ENCODE measurements around the gene CFAP53.

GRCh38 chr18:50299626-50300388 is 33.5 kb upstream of the CFAP53 start:
- TF ChIP-seq, protein P1, sequence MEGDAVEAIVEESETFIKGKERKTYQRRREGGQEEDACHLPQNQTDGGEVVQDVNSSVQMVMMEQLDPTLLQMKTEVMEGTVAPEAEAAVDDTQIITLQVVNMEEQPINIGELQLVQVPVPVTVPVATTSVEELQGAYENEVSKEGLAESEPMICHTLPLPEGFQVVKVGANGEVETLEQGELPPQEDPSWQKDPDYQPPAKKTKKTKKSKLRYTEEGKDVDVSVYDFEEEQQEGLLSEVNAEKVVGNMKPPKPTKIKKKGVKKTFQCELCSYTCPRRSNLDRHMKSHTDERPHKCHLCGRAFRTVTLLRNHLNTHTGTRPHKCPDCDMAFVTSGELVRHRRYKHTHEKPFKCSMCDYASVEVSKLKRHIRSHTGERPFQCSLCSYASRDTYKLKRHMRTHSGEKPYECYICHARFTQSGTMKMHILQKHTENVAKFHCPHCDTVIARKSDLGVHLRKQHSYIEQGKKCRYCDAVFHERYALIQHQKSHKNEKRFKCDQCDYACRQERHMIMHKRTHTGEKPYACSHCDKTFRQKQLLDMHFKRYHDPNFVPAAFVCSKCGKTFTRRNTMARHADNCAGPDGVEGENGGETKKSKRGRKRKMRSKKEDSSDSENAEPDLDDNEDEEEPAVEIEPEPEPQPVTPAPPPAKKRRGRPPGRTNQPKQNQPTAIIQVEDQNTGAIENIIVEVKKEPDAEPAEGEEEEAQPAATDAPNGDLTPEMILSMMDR (IDR thresholded peaks at IDR 0.05; ENCODE audit: insufficient read depth, low read length, poor library complexity, severe bottlenecking), result no peak
- no peak for TF ChIP-seq EZH2phosphoT487 (conservative IDR thresholded peaks at IDR 0.05; ENCODE audit: low read length)

Measured in SU-DHL-6 (cell line).